Measurements from ENCODE around the gene CTXND2. TPM values are rescaled to one million over a fixed set of nuclear protein-coding genes. Genes with fewer than 3 reads are reported as not detected.
A peak's percentile ranks its signal among the peaks of the same experiment; 100 is the strongest.
"Not testable (repeated sequence)": the region's sequence is repeated elsewhere in the genome, so short reads cannot be mapped to it uniquely, and the experiment has no call there.

Gene CTXND2
- total and polyA plus RNA-seq, 3 donors from 2014 or later, result 0.26 to 1.0 (median 0.31) TPM

- WGBS, 2 donors, result 3 to 4% methylated on average over 17 of the region's 17 CpGs
- DNase-seq, result peak; percentile 45
- peak overlapping the region; percentile 98 to 100 for H3K27ac ChIP-seq
- intact Hi-C loops (cut with DNase I; ENCODE audit: low total_unique reads), result no loop called here
- no peaks in the 10 kb centered on the region for H3K27me3 ChIP-seq
- H3K4me1 ChIP-seq, result peaks cover 3% of the 10 kb centered on the region
- H3K9me3 ChIP-seq, result no peaks in the 10 kb centered on the region
- no peaks in the 10 kb centered on the region for H3K36me3 ChIP-seq (ENCODE audit: low read depth, missing control alignments)
- TF ChIP-seq POLR2A (IDR thresholded peaks at IDR 0.05), result no peak
- TF ChIP-seq, protein P1, sequence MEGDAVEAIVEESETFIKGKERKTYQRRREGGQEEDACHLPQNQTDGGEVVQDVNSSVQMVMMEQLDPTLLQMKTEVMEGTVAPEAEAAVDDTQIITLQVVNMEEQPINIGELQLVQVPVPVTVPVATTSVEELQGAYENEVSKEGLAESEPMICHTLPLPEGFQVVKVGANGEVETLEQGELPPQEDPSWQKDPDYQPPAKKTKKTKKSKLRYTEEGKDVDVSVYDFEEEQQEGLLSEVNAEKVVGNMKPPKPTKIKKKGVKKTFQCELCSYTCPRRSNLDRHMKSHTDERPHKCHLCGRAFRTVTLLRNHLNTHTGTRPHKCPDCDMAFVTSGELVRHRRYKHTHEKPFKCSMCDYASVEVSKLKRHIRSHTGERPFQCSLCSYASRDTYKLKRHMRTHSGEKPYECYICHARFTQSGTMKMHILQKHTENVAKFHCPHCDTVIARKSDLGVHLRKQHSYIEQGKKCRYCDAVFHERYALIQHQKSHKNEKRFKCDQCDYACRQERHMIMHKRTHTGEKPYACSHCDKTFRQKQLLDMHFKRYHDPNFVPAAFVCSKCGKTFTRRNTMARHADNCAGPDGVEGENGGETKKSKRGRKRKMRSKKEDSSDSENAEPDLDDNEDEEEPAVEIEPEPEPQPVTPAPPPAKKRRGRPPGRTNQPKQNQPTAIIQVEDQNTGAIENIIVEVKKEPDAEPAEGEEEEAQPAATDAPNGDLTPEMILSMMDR (IDR thresholded peaks at IDR 0.05), result no peak
- peak overlapping the region; percentile 91 to 96 for H3K4me3 ChIP-seq
These were observed 11.5 kb upstream of the CTXND2 start for GRCh38 chr1:150875197-150876118.

DNA sequence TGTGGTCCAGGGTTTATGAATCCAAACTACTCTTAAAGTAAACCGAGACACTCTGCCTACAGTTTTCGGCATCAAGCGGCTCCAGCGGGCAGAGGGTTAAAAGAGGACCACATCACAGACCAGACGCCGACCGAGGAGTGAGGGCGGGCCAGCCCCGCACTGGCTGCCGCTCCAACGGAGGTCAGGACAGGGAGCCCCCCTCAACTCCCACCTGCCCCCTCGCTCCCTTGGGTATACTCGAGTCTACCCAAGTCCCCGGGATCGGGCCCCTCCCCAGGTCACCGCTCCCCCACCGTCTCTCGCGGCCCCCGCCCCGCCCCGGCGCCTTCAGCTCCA lies 10.8 kb upstream of the CTXND2 start:
- no peaks in the 10 kb centered on the region for H3K36me3 ChIP-seq (ENCODE audit: low read depth, missing control alignments)
- WGBS, 2 donors, result 0 to 1% methylated on average over 17 to 22 of the region's 23 CpGs
- DNase-seq, result peak; percentile 71
- peaks cover 3% of the 10 kb centered on the region for H3K4me1 ChIP-seq
- peak overlapping the region; percentile 91 to 96 for H3K4me3 ChIP-seq
- intact Hi-C loops (cut with DNase I; ENCODE audit: low total_unique reads), result no loop called here
- H3K9me3 ChIP-seq, result no peaks in the 10 kb centered on the region
- no peaks in the 10 kb centered on the region for H3K27me3 ChIP-seq
- no peak for TF ChIP-seq POLR2A (IDR thresholded peaks at IDR 0.05)
- TF ChIP-seq, protein P1 (IDR thresholded peaks at IDR 0.05), result no peak
- H3K27ac ChIP-seq, result peak overlapping the region; percentile 98 to 100

GRCh38 chr1:150878931-150879330 lies 8.0 kb upstream of the CTXND2 start:
- H3K27ac ChIP-seq; H3K36me3 ChIP-seq (ENCODE audit: low read depth, missing control alignments); H3K27me3 ChIP-seq; intact Hi-C loops (cut with DNase I; ENCODE audit: low total_unique reads); H3K4me3 ChIP-seq; DNase-seq; H3K4me1 ChIP-seq; H3K9me3 ChIP-seq: not testable (repeated sequence)
- WGBS, 2 donors, result 57 to 63% methylated on average over 2 of the region's 2 CpGs

DNA sequence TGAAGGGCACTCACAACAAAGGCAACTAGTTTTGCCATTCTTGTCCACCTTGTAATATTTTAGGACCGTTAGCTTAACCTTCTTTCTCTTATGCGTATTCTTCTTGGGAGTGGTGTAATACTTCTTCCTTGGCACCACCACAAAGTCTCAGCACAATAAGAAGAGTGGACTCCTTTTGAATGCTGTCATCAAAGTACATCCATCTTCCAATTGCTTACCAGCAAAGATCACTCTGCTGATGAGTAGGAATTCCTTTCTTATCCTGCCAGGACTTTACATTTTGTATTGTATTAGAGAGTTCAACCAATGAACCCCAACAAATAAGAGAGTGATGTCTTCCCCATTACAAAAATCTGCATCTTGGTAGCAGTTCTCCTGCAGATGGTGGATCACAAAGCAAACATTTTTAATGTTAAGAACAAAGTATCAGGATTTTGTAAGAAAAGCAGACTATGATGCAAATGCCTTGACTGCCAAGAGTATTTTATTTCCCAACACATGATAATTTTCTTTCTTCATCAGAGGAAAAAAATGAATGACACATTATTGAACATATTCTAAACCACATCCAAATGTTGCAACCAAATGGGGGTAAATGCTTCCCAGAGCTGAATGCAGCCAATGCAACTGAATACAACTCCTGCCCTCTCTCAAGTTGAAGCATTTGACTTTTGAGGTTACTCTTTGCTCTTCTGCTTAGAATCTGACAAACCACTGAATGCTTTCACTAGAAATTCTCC lies 5.4 kb upstream of the CTXND2 start:
- intact Hi-C loops (cut with DNase I; ENCODE audit: low total_unique reads), result no loop called here
- no peak for DNase-seq
- Histone ChIP-seq H3K36me3 (ENCODE audit: low read depth, missing control alignments) (no peaks in the 10 kb centered on the region), H3K9me3 (no peaks in the 10 kb centered on the region), H3K4me3 (no peak overlapping the region), H3K27me3 (no peaks in the 10 kb centered on the region), H3K27ac (no peak overlapping the region), H3K4me1 (peaks cover 2% of the 10 kb centered on the region)
- TF ChIP-seq, protein P1 (IDR thresholded peaks at IDR 0.05), result no peak
- no peak for TF ChIP-seq POLR2A (IDR thresholded peaks at IDR 0.05)
- WGBS, 2 donors, result 86% methylated on average over 2 of the region's 2 CpGs

- DNase-seq; intact Hi-C loops (cut with DNase I; ENCODE audit: low total_unique reads); H3K36me3 ChIP-seq (ENCODE audit: low read depth, missing control alignments); H3K9me3 ChIP-seq; H3K4me1 ChIP-seq; H3K27me3 ChIP-seq; H3K4me3 ChIP-seq; H3K27ac ChIP-seq: not testable (repeated sequence)
- WGBS, 2 donors, result 91 to 95% methylated on average over 5 of the region's 5 CpGs
These were observed 3.8 kb upstream of the CTXND2 start for GRCh38 chr1:150883121-150883520.
